DOHH2 (cell line): ENCODE data around the gene MYH13.

Experiments
- H3F3A ChIP-seq: fragments of 200-600 bp; sonication (generic), shearing (Covaris generic); 2 replicates; pipeline ENCODE4 v1.6.0; 2016; ENCODE audit warnings: antibody characterized with exemption, mild to moderate bottlenecking; ENCODE audit not compliant: control insufficient read depth, insufficient read depth
- H3K27ac ChIP-seq: fragments of 200-600 bp; sonication (generic); 2 replicates; pipeline ENCODE4 v1.5.1; 2014; ENCODE audit warnings: low read depth, mild to moderate bottlenecking, low read length, moderate library complexity
- H3K27me3 ChIP-seq: fragments of 200-600 bp; sonication (generic); 2 replicates; pipeline ENCODE4 v1.6.1; 2014; ENCODE audit warnings: mild to moderate bottlenecking, low read length, mixed read lengths; ENCODE audit not compliant: control insufficient read depth
- H3K36me3 ChIP-seq: fragments of 200-600 bp; sonication (generic); 2 replicates; pipeline ENCODE4 v1.6.1; 2014; ENCODE audit warnings: mild to moderate bottlenecking, low read length, moderate library complexity, mixed read lengths; ENCODE audit not compliant: control insufficient read depth
- H3K4me1 ChIP-seq: fragments of 200-600 bp; sonication (generic); 2 replicates; pipeline ENCODE4 v1.6.1; 2014; ENCODE audit warnings: mild to moderate bottlenecking, low read length, mixed read lengths; ENCODE audit not compliant: control insufficient read depth
- H3K4me2 ChIP-seq: fragments of 200-600 bp; sonication (generic); 2 replicates; pipeline ENCODE4 v1.6.0; 2014; ENCODE audit warnings: mild to moderate bottlenecking, low read length, moderate library complexity
- H3K4me3 ChIP-seq: fragments of 200-600 bp; sonication (generic); 2 replicates; pipeline ENCODE4 v1.5.1; 2014; ENCODE audit warnings: mild to moderate bottlenecking, low read length, mixed read lengths
- H3K79me2 ChIP-seq: fragments of 200-600 bp; sonication (generic); 2 replicates; pipeline ENCODE4 v1.6.1; 2014; ENCODE audit warnings: mild to moderate bottlenecking, low read length, mixed read lengths; ENCODE audit not compliant: control insufficient read depth
- H3K9me2 ChIP-seq: fragments of 200-600 bp; sonication (generic); replicated peaks from 2 replicates; pipeline ENCODE4 v1.6.1; 2014; ENCODE audit warnings: mild to moderate bottlenecking, low read length, mixed read lengths; ENCODE audit not compliant: control insufficient read depth
- H3K9me3 ChIP-seq: fragments of 200-600 bp; sonication (generic); 2 replicates; pipeline ENCODE4 v1.6.1; 2014; ENCODE audit warnings: antibody characterized with exemption, low read length, mixed read lengths; ENCODE audit not compliant: control insufficient read depth, insufficient read depth
- H4K20me1 ChIP-seq: fragments of 200-600 bp; sonication (generic); 2 replicates; pipeline ENCODE4 v1.6.0; 2014; ENCODE audit warnings: low read depth, mild to moderate bottlenecking, antibody characterized with exemption, low read length, moderate library complexity; ENCODE audit not compliant: control insufficient read depth, insufficient read depth
- CTCF ChIP-seq: fragments of 200-600 bp; sonication (generic); IDR thresholded peaks from one replicate; pipeline ENCODE4 v1.5.1; 2014; ENCODE audit warnings: antibody characterized with exemption, mild to moderate bottlenecking, low read depth, low read length; ENCODE audit not compliant: poor library complexity, severe bottlenecking
- EZH2phosphoT487 ChIP-seq: fragments of 200-600 bp; sonication (generic); IDR thresholded peaks from 2 replicates; pipeline ENCODE4 v1.6.1; 2017; ENCODE audit warnings: borderline replicate concordance, mild to moderate bottlenecking, antibody characterized with exemption, low read length, moderate library complexity, mixed read lengths

MYH13 gene

GRCh38 chr17:10313037-10313672 is 59.7 kb downstream of the MYH13 start:
- no peaks in the 10 kb centered on the region for H4K20me1 ChIP-seq
- TF ChIP-seq CTCF (no peak), EZH2phosphoT487 (no peak)
- no peaks in the 10 kb centered on the region for H3K27me3 ChIP-seq
- H3F3A ChIP-seq = no peaks in the 10 kb centered on the region
- no peaks in the 10 kb centered on the region for H3K79me2 ChIP-seq
- no peaks in the 10 kb centered on the region for H3K4me1 ChIP-seq
- no peaks in the 10 kb centered on the region for H3K9me3 ChIP-seq
- no peak overlapping the region for H3K4me3 ChIP-seq
- H3K36me3 ChIP-seq = no peaks in the 10 kb centered on the region
- no peaks in the 10 kb centered on the region for H3K9me2 ChIP-seq
- no peak overlapping the region for H3K4me2 ChIP-seq
- H3K27ac ChIP-seq = no peak overlapping the region

- Histone ChIP-seq H3K9me2 (no peaks in the 10 kb centered on the region), H3K4me2 (no peak overlapping the region), H3K27me3 (no peaks in the 10 kb centered on the region), H3K4me1 (no peaks in the 10 kb centered on the region), H3K9me3 (no peaks in the 10 kb centered on the region), H3K36me3 (no peaks in the 10 kb centered on the region), H3K79me2 (no peaks in the 10 kb centered on the region), H3F3A (no peaks in the 10 kb centered on the region), H3K27ac (no peak overlapping the region), H4K20me1 (no peaks in the 10 kb centered on the region), H3K4me3 (no peak overlapping the region)
- TF ChIP-seq EZH2phosphoT487 (no peak), CTCF (no peak)
Measured at GRCh38 chr17:10311131-10311530, 61.7 kb downstream of the MYH13 start.

GRCh38 chr17:10309003-10309974 is 63.5 kb downstream of the MYH13 start:
- Histone ChIP-seq H3K27me3 (no peaks in the 10 kb centered on the region), H3K27ac (no peak overlapping the region), H3K4me3 (no peak overlapping the region), H3K9me3 (no peaks in the 10 kb centered on the region), H3K79me2 (no peaks in the 10 kb centered on the region), H3K9me2 (no peaks in the 10 kb centered on the region), H4K20me1 (no peaks in the 10 kb centered on the region), H3K4me2 (no peak overlapping the region), H3K4me1 (no peaks in the 10 kb centered on the region), H3K36me3 (no peaks in the 10 kb centered on the region), H3F3A (no peaks in the 10 kb centered on the region)
- TF ChIP-seq CTCF = no peak
- TF ChIP-seq EZH2phosphoT487 = no peak
